Measurements from ENCODE around the gene ICE1. TPM values are rescaled to one million over a fixed set of nuclear protein-coding genes. Genes with fewer than 3 reads are reported as not detected.

The ICE1 gene
- total and polyA plus RNA-seq, 2 donors: 12.6 to 50.2 TPM

DNA sequence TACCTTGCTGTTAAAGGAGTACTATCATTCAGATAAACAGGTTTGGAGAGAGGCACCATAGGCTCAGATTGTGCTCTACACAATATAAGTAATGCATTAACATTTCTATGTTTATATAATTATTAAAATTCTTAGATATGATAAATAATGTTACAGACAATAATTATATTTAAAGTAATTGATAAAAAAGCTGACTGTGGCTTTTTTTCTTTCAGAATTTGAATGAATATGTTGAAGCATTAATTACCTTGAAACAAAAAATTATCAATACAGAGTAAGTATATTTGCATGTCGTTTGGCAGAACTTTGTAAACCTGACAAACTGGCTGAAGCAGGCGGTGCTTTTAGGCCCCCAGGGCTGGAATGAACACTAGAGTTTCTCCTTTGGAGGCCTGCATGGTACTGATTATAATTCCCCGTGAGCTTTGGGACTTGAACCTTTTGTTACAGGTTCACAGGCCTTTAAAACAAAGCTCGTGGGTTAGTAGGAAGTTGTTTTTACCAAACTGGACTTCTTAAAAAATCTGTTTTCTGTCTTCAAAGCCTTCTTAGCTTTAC, 13.8 kb downstream of the ICE1 start:
- no peak overlapping the region for H3K27ac ChIP-seq (ENCODE audit: low read depth)
- DNase-seq (ENCODE audit: extremely low spot score): no peak
- no peaks in the 10 kb centered on the region for H3K4me1 ChIP-seq (ENCODE audit: insufficient read depth)
- H3K36me3 ChIP-seq (ENCODE audit: insufficient read depth): no peaks in the 10 kb centered on the region
- no peak overlapping the region for H3K4me3 ChIP-seq (ENCODE audit: low read depth, low read length)
- WGBS: 67% methylated on average over 4 of the region's 4 CpGs

DNA sequence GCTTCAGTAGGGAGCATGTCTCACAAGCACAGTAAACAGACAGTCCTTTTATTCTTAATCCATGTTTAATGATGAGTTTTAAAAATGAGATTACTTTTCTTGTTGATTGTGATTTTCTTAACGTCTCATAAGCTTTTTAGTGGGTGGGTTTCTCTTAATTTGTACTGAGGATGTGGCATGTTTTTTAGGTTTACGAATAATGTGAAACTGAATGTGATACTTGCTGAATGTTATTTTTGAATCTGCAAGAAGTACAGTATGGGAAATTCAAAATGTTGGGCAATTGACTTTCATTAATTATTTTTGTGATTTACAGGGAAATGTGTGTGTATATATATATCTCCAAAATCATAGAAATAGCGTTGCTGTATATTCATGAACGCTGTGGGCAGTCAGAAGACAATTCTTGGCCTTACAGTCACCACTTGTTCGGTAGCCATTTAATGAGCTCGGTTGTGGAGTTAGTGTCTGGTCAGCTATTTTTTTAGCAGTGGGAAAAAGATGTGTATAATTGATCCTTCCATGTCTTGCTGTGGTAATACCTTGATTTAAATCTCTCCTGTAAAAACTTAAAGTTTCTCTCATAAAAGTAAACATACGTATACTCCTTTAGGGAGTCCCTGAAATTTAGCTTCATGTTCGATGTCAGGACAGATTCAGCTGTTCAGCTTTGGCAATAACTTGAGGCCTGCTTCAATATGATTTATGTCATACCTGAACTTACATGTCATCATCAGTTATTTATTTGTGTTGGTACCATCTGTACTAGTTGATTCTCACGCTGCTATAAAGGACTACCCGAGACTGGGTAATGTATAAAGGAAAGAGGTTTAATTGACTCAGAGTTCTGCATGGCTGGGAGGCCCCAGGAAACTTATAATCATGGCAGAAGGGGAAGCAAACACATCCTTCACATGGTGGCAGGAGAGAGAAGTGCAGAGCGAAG, 15.0 kb downstream of the ICE1 start:
- no peaks in the 10 kb centered on the region for H3K36me3 ChIP-seq (ENCODE audit: insufficient read depth)
- no peak overlapping the region for H3K4me3 ChIP-seq (ENCODE audit: low read depth, low read length)
- WGBS: 89% methylated on average over 11 of the region's 11 CpGs

DNA sequence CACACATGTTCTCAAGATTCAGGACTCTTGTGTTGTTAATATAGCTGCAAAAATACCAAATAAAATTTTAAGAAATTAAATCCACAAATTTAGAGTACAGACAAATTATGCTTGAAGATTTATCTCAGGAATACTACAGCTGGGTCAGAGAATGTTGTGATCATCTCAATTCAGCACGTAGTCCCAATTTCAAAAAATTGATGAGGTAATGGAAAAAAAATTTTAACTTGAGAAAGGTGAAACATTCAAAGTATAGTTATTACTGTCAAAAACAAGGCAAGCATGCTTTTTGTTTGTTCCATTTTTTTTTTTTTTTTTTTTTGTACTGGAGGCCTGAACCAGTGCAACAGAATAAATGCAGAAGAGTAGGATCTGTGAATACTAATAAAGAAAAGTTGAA, 29.4 kb downstream of the ICE1 start:
- H3K36me3 ChIP-seq (ENCODE audit: insufficient read depth): peaks cover 2% of the 10 kb centered on the region
- no peaks in the 10 kb centered on the region for H3K4me1 ChIP-seq (ENCODE audit: insufficient read depth)
- WGBS: 98% methylated on average over 1 of the region's 1 CpG
- no peak for DNase-seq (ENCODE audit: extremely low spot score)
- no peak overlapping the region for H3K4me3 ChIP-seq (ENCODE audit: low read depth, low read length)
- no peak overlapping the region for H3K27ac ChIP-seq (ENCODE audit: low read depth)

More for the DNA sequence above, 15.0 kb downstream of the ICE1 start:
- no peak overlapping the region for H3K27ac ChIP-seq (ENCODE audit: low read depth)
- no peak for DNase-seq (ENCODE audit: extremely low spot score)
- no peaks in the 10 kb centered on the region for H3K4me1 ChIP-seq (ENCODE audit: insufficient read depth)

DNA sequence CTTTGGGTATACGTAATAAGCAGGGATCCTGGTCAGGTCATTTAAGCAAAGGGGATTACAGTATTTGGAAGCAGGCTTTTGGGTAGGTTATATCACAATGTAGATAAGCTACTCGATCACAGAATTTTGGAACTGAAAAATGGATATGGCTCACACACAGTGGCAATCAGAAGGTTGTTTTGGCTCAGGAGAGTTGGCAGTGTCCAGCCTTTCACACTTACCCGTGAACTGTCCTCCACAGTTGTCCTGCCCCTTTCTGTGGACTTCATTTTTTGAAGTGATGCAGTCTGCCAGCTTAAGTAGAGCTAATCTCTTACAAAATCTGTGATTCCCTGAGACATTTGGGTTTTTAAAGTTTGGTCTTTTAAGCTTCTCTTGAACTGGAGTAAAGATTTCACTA, 30.7 kb downstream of the ICE1 start:
- no peak overlapping the region for H3K4me3 ChIP-seq (ENCODE audit: low read depth, low read length)
- no peak overlapping the region for H3K27ac ChIP-seq (ENCODE audit: low read depth)
- peaks cover 2% of the 10 kb centered on the region for H3K36me3 ChIP-seq (ENCODE audit: insufficient read depth)
- no peaks in the 10 kb centered on the region for H3K4me1 ChIP-seq (ENCODE audit: insufficient read depth)
- 77% methylated on average over 3 of the region's 3 CpGs for WGBS
- no peak for DNase-seq (ENCODE audit: extremely low spot score)

DNA sequence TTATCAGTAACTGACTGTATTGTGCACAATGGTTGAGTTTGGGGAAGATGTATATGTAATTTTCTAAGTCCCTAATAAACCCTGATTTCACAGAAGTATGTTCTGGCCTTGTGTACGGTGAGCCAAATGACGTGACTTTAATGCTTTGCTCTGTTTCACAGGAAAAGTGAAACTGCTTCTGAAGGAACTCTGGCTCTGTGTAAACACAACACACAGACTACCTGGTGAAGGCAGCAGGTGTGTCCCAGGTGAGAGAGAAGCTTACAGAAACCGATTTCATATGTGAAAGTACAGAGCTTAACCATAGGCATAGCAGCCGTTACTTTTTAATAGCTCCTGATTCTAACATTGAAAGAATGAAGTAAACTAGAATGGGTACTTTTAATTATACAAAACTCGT, 31.9 kb downstream of the ICE1 start:
- Histone ChIP-seq H3K4me1 (ENCODE audit: insufficient read depth) (no peaks in the 10 kb centered on the region), H3K4me3 (ENCODE audit: low read depth, low read length) (no peak overlapping the region), H3K36me3 (ENCODE audit: insufficient read depth) (peaks cover 7% of the 10 kb centered on the region), H3K27ac (ENCODE audit: low read depth) (no peak overlapping the region)
- 76% methylated on average over 5 of the region's 5 CpGs for WGBS
- DNase-seq (ENCODE audit: extremely low spot score): no peak

DNA sequence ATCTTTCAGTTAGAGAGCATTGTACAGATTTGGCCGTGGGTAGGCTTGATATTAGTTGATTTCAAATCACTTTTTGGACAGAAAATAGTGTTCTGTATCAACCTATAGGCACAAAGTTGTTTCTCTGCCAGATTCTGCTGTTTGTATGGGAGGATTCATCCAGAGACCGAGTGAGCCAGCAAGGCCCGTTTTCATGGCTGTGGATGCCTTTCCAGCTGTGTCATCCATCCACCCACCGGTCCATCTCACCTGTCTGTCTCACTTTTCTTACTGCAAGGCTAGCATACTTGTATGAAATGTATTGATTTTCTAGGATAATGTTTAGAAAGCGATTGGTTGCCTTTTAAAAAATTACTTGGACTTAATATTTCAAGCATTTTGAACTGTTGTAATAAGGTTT, 34.4 kb downstream of the ICE1 start:
- no peak for DNase-seq (ENCODE audit: extremely low spot score)
- Histone ChIP-seq H3K27ac (ENCODE audit: low read depth) (no peak overlapping the region), H3K36me3 (ENCODE audit: insufficient read depth) (peaks cover 11% of the 10 kb centered on the region), H3K4me3 (ENCODE audit: low read depth, low read length) (no peak overlapping the region), H3K4me1 (ENCODE audit: insufficient read depth) (no peaks in the 10 kb centered on the region)
- 73% methylated on average over 5 of the region's 5 CpGs for WGBS

DNA sequence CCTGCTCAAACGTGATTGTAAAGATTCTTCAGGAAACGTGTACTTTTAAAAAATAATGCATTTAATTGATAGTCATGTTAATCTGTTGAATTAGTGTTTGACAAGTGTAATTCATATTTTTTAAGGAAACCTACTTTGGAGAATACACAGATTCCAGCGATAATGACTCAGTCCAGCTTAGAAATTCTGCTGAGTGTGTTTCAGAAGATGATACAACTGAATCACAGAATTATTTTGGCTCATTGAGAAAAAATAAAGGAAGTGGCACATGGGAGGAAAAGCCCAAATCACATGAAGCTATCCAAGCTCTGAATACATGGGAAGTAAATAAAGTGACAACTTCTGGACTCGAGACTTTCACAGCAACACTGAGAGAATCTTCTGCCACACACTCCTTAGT, 37.8 kb downstream of the ICE1 start:
- no peak overlapping the region for H3K4me3 ChIP-seq (ENCODE audit: low read depth, low read length)
- DNase-seq (ENCODE audit: extremely low spot score): no peak
- 88% methylated on average over 4 of the region's 4 CpGs for WGBS
- no peaks in the 10 kb centered on the region for H3K4me1 ChIP-seq (ENCODE audit: insufficient read depth)
- no peak overlapping the region for H3K27ac ChIP-seq (ENCODE audit: low read depth)
- H3K36me3 ChIP-seq (ENCODE audit: insufficient read depth): peaks cover 11% of the 10 kb centered on the region

DNA sequence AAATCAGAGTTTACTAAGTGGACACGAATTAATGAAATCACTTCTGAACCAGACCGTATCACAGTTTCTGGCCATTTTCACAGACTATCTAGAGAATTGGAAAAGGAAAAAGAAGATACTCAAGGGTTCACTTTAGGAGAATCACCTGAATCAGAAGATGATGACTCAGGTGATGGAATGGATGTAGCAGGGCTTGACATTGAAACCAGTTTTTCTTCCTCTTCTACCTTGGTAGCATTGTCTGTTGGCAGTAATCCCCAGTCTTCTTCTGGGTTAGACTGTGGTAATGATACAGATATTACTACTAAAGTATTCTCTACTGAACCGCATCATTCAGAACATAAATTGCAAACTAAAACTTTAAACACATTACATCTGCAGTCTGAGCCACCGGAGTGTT, 38.5 kb downstream of the ICE1 start:
- no peak for DNase-seq (ENCODE audit: extremely low spot score)
- no peaks in the 10 kb centered on the region for H3K4me1 ChIP-seq (ENCODE audit: insufficient read depth)
- no peak overlapping the region for H3K27ac ChIP-seq (ENCODE audit: low read depth)
- WGBS: 96% methylated on average over 4 of the region's 4 CpGs
- peaks cover 11% of the 10 kb centered on the region for H3K36me3 ChIP-seq (ENCODE audit: insufficient read depth)
- no peak overlapping the region for H3K4me3 ChIP-seq (ENCODE audit: low read depth, low read length)

DNA sequence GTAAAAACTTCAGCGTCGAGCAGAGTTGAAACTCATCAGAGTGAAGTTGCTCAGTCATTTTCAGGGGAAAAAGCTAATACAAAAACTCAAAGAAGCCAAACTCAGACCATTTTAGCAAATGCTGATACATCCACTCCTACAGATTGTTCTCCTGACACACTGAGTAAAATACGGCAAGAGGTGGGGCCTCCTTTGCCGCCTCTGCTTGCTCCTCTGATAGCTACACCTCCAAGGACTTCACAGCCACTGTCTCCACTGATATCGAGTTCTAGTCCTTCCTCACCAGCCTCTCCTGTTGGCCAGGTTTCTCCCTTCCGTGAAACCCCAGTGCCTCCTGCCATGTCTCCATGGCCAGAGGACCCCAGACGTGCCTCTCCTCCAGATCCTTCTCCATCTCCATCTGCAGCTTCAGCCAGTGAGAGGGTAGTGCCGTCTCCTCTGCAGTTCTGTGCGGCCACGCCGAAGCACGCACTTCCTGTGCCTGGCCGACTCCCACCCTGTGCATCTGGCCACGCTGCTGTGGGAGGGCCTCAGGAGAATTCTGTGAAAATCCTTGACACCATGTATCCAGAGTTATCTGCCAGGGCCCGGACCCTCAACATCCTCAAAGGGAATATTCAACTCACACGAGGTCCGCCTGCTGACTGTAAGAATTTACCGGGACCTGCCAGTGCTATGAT, 41.7 kb downstream of the ICE1 start:
- no peak for DNase-seq (ENCODE audit: extremely low spot score)
- H3K4me3 ChIP-seq (ENCODE audit: low read depth, low read length): no peak overlapping the region
- peaks cover 8% of the 10 kb centered on the region for H3K36me3 ChIP-seq (ENCODE audit: insufficient read depth)
- 95% methylated on average over 18 of the region's 18 CpGs for WGBS
- no peaks in the 10 kb centered on the region for H3K4me1 ChIP-seq (ENCODE audit: insufficient read depth)
- no peak overlapping the region for H3K27ac ChIP-seq (ENCODE audit: low read depth)

DNA sequence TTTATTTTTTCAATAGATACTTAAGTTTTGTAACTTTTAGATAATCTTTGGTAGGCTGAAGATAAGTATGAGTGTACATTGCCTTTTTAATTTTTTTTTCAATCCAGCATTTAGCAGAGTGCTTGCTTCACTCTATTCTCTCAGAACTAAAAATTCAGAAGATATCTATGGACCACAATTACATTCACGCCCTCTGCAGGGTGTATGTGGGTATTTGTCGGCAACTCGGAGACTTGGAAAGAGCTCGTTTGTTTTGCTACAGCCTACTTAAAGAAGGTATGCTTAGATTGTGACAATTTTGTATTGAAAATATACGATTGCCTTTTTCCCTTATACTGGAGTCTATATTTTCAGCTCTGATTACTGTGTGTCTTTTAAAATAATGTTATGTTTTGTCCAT, 43.8 kb downstream of the ICE1 start:
- H3K4me1 ChIP-seq (ENCODE audit: insufficient read depth): no peaks in the 10 kb centered on the region
- no peak overlapping the region for H3K4me3 ChIP-seq (ENCODE audit: low read depth, low read length)
- peaks cover 2% of the 10 kb centered on the region for H3K36me3 ChIP-seq (ENCODE audit: insufficient read depth)
- DNase-seq (ENCODE audit: extremely low spot score): no peak
- no peak overlapping the region for H3K27ac ChIP-seq (ENCODE audit: low read depth)
- 93% methylated on average over 5 of the region's 5 CpGs for WGBS

DNA sequence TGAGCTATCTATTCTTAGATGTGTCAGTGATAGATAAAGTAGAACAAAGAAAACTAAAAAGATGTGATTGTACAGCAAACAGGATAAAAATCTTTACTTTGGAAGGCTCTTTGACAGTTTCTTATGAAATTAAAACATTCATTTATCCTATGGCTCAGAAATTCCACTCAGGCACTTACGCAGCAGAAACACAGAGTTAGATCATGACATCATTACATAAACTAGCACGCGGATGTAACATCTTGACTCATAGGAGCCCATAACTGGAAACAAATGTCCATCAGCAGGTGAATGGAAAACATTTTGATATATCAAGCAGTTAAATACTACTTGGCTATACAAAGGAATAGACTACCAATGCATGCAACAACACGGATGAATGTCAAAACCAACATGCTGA, 45.3 kb downstream of the ICE1 start:
- 95% methylated on average over 4 of the region's 4 CpGs for WGBS
- Histone ChIP-seq H3K4me3 (ENCODE audit: low read depth, low read length) (no peak overlapping the region), H3K27ac (ENCODE audit: low read depth) (no peak overlapping the region), H3K36me3 (ENCODE audit: insufficient read depth) (peaks cover 2% of the 10 kb centered on the region), H3K4me1 (ENCODE audit: insufficient read depth) (no peaks in the 10 kb centered on the region)
- no peak for DNase-seq (ENCODE audit: extremely low spot score)

DNA sequence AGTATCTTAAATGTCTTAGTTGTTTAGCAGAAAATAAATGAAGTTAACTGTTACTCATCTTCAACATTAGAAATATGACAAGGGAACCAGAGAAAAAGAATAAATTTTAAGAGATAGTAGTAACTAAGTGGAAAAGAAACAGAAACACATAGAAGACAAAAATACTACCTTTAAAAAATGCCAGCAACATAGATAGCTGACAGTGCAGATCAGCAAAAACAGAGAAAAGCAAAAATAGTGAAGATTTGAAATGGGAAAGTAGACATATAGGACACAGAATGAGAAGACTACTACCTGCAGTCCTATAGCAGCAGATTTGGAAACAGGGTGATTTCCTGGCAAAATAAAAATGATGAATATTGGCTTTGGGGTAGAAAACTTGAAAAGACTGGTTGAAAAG, 48.5 kb downstream of the ICE1 start:
- DNase-seq (ENCODE audit: extremely low spot score): no peak
- Histone ChIP-seq H3K27ac (ENCODE audit: low read depth) (no peak overlapping the region), H3K4me1 (ENCODE audit: insufficient read depth) (no peaks in the 10 kb centered on the region), H3K36me3 (ENCODE audit: insufficient read depth) (peaks cover 2% of the 10 kb centered on the region), H3K4me3 (ENCODE audit: low read depth, low read length) (no peak overlapping the region)

DNA sequence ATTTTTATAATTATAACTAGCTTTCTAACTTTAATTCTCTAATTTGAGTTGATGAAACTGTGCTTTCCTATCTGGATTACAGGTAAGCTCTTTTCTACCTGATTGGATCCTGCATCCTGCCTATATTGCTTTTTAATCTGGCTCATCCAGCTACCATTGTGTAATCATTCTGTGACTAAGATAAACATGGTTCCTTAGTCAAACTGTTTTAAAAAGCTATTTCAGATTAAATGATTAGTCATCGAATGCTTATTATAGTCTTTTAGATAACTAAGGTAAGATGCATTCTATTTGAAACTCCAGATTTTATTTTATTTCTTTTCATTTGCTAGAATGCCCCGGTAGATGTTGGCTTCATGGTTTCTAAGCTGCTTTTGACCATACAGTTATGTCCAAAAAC, 50.7 kb downstream of the ICE1 start:
- Histone ChIP-seq H3K36me3 (ENCODE audit: insufficient read depth) (peaks cover 2% of the 10 kb centered on the region), H3K4me3 (ENCODE audit: low read depth, low read length) (no peak overlapping the region), H3K4me1 (ENCODE audit: insufficient read depth) (no peaks in the 10 kb centered on the region), H3K27ac (ENCODE audit: low read depth) (no peak overlapping the region)
- WGBS: 93% methylated on average over 2 of the region's 2 CpGs
- DNase-seq (ENCODE audit: extremely low spot score): no peak

DNA sequence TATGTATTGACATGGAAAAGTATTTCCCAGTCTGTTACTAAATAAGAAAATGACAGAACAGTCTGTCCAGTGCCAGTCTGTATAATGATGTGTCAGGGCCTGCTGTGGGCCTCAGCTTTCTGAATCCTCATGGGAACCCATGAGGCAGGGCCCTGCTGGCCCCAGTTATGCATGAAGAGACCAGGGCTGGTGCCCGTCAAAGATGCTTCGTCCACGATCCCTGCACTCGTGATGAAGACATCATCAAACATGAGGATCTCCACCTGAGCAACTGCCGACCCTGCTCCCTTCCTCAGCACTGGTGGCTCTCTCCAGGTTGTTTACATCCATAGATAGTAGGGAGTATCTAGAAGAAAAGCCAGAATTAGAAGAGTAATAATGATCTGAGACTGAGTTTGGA, 52.5 kb downstream of the ICE1 start:
- DNase-seq (ENCODE audit: extremely low spot score): no peak
- 92% methylated on average over 5 of the region's 5 CpGs for WGBS
- H3K4me1 ChIP-seq (ENCODE audit: insufficient read depth): no peaks in the 10 kb centered on the region
- H3K27ac ChIP-seq (ENCODE audit: low read depth): no peak overlapping the region
- H3K4me3 ChIP-seq (ENCODE audit: low read depth, low read length): no peak overlapping the region
- H3K36me3 ChIP-seq (ENCODE audit: insufficient read depth): peaks cover 2% of the 10 kb centered on the region
